Transverse colon (tissue), 4 donors: ENCODE data around the gene PLB1. TPM values are rescaled to one million over a fixed set of nuclear protein-coding genes. Genes with fewer than 3 reads are reported as not detected.

ENCODE experiments used
- DNase-seq: peaks from one replicate; pipeline ENCODE4 v3.0.0-alpha.2; 2019
- H3K27ac ChIP-seq, 4 donors: fragments of 200-600 bp; sonication (generic); 2 replicates each; pipeline ENCODE4 v1.5.1; 2016 to 2018; ENCODE audit warnings: inconsistent platforms in 4 of 4
- H3K27me3 ChIP-seq: fragments of 200-600 bp; sonication (generic); 2 replicates; pipeline ENCODE4 v1.5.1; 2017; ENCODE audit warnings: inconsistent platforms
- H3K36me3 ChIP-seq, 4 donors: fragments of 200-600 bp; sonication (generic); 2 replicates each; pipeline ENCODE4 v1.5.1; 2017 to 2019; ENCODE audit warnings: inconsistent platforms in 4 of 4
- H3K4me1 ChIP-seq, 4 donors: fragments of 200-600 bp; sonication (generic); 2 replicates each; pipeline ENCODE4 v1.5.1; 2017 to 2020; ENCODE audit warnings: inconsistent platforms in 4 of 4
- H3K4me3 ChIP-seq, 4 donors: fragments of 200-600 bp; sonication (generic); 1 replicate in 1 of 4; 2 replicates in 3 of 4; pipeline versions ENCODE4 v1.5.1 to v1.6.1; 2017 to 2019; ENCODE audit warnings: inconsistent platforms in 4 of 4
- H3K9me3 ChIP-seq, 2 donors: fragments of 200-600 bp; sonication (generic); 2 replicates each; pipeline ENCODE4 v1.5.1; 2017 to 2019; ENCODE audit warnings: inconsistent platforms in 2 of 2
- EP300 ChIP-seq: sonication (generic); formaldehyde crosslinking; IDR thresholded peaks from one replicate; pipeline ENCODE4 v1.6.1; 2017; ENCODE audit warnings: antibody characterized with exemption, low read depth
- POLR2A ChIP-seq: fragments of 450-650 bp; IDR thresholded peaks from one replicate; pipeline ENCODE4 v1.6.1; 2016; ENCODE audit warnings: antibody characterized with exemption, mild to moderate bottlenecking, moderate library complexity
- POLR2AphosphoS5 ChIP-seq, 3 donors: sonication (generic); formaldehyde crosslinking; IDR thresholded peaks; one replicate each; pipeline ENCODE4 v1.6.1; 2016; ENCODE audit warnings: antibody characterized with exemption in 3 of 3
- WGBS, 2 donors: methylation state at CpG; one replicate each; pipeline ENCODE4 v1.1.5; 2018; ENCODE audit warnings: low coverage in 1 of 2; 5-methylcytosine and 5-hydroxymethylcytosine counted together
- in situ Hi-C, 4 donors: fragments of 200-750 bp; cut with MboI; loops; one replicate each; pipeline versions ENCODE4 v1.15.0 to v1.15.1; 2017; ENCODE audit warnings: low sequenced_read_pairs in 3 of 4, low pct_ligation_motif_present in 1 of 4, low pct_unique_long_range_greater_than_20kb in 1 of 4
- intact Hi-C: fragments of 100-400 bp; cut with DNase I; formaldehyde crosslinking; loops from one replicate; pipeline ENCODE4 v1.15.1; 2023; ENCODE audit warnings: low total_unique reads
- small RNA-seq, 4 donors: library from RNA; depleted of rRNA; stranded (forward); fragments of <200 nt; gene quantifications; one replicate each; pipeline ENCODE3, GENCODE V24; 2016
- total RNA-seq, 4 donors: library from RNA; depleted of rRNA; stranded (reverse); fragments of >200 nt; gene quantifications; one replicate each; pipeline ENCODE4 v1.1.0, GENCODE V29; 2016
- TF ChIP-seq, protein P1 (sequence below), 5 experiments: fragments of 200-600 bp in 3 of 5; fragments of 450-650 bp in 2 of 5; sonication (generic) in 3 of 5; IDR thresholded peaks; 1 replicate in 2 of 5; 2 replicates in 3 of 5; pipeline ENCODE4 v1.5.1; 2016 to 2017; ENCODE audit warnings: antibody characterized with exemption in 5 of 5, inconsistent platforms in 3 of 5, mild to moderate bottlenecking in 2 of 5, moderate library complexity in 1 of 5

Gene PLB1
- total RNA-seq, 4 donors from 2014 or later: 0.20 to 4.2 (median 1.8) TPM

DNA sequence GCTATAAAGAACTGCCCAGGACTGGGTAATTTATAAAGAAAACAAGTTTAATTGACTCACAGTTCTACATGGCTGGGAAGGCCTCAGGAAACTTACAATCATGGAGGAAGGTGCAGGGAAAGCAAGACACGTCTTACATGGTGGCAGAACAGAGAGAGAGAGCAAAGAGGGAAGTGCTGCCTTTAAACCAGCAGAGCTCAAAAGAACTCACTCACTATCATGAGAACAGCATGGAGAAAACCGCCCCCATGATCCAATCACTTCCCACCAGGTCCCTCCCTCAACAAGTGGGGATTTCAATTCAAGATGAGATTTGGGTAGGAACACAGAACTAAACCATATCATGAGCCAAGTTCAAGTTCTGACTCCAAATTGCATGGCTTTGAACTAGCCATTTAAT, 193.0 kb downstream of the PLB1 start:
- DNase-seq: no peak
- H3K36me3 ChIP-seq: no peaks in the 10 kb centered on the region

DNA sequence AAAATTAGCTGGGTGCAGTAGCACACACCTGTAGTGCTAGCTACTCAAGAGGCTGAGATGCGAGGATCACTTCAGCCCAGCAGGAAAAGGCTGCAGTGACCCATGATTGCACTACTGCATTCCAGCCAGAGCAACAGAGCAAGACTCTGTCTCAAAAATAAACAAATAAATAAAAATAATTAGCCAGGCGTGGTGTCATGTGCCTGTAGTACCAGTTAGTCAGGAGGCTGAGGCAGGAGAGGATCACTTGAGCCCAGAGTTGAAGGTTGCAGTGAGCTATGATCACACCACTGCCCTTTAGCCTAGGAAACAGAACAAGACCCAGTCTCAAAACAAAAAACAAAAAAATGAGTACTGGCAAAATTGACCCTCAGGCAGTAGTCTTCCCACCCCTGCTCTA, 193.9 kb downstream of the PLB1 start:
- intact Hi-C loops: no loop called here
- Histone ChIP-seq H3K4me3 (no peak overlapping the region), H3K36me3 (no peaks in the 10 kb centered on the region), H3K27ac (no peak overlapping the region), H3K9me3 (no peaks in the 10 kb centered on the region), H3K4me1 (peaks cover 0 to 9% (median 1%) of the 10 kb centered on the region in 4 donors), H3K27me3 (no peaks in the 10 kb centered on the region)
- WGBS, 2 donors: 76 to 89% methylated on average over 2 of the region's 2 CpGs
- DNase-seq: no peak
- TF ChIP-seq EP300 (no peak), POLR2AphosphoS5 (IDR thresholded peaks at IDR 0.05) (no peak)
- TF ChIP-seq, protein P1, sequence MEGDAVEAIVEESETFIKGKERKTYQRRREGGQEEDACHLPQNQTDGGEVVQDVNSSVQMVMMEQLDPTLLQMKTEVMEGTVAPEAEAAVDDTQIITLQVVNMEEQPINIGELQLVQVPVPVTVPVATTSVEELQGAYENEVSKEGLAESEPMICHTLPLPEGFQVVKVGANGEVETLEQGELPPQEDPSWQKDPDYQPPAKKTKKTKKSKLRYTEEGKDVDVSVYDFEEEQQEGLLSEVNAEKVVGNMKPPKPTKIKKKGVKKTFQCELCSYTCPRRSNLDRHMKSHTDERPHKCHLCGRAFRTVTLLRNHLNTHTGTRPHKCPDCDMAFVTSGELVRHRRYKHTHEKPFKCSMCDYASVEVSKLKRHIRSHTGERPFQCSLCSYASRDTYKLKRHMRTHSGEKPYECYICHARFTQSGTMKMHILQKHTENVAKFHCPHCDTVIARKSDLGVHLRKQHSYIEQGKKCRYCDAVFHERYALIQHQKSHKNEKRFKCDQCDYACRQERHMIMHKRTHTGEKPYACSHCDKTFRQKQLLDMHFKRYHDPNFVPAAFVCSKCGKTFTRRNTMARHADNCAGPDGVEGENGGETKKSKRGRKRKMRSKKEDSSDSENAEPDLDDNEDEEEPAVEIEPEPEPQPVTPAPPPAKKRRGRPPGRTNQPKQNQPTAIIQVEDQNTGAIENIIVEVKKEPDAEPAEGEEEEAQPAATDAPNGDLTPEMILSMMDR (IDR thresholded peaks at IDR 0.05): no peak
- in situ Hi-C loops: no loop called here

More for the DNA sequence above, 193.0 kb downstream of the PLB1 start:
- H3K27ac ChIP-seq: no peak overlapping the region
- intact Hi-C loops: no loop called here
- WGBS, 2 donors: 74 to 79% methylated on average over 2 of the region's 2 CpGs
- H3K4me3 ChIP-seq: no peak overlapping the region
- H3K27me3 ChIP-seq: no peaks in the 10 kb centered on the region
- peaks cover 0 to 11% (median 1%) of the 10 kb centered on the region in 4 donors for H3K4me1 ChIP-seq
- in situ Hi-C loops: no loop called here
- TF ChIP-seq POLR2A: no peak
- TF ChIP-seq POLR2AphosphoS5 (IDR thresholded peaks at IDR 0.05): no peak
- TF ChIP-seq, protein P1 (IDR thresholded peaks at IDR 0.05): no peak
- no peak for TF ChIP-seq EP300
- no peaks in the 10 kb centered on the region for H3K9me3 ChIP-seq

DNA sequence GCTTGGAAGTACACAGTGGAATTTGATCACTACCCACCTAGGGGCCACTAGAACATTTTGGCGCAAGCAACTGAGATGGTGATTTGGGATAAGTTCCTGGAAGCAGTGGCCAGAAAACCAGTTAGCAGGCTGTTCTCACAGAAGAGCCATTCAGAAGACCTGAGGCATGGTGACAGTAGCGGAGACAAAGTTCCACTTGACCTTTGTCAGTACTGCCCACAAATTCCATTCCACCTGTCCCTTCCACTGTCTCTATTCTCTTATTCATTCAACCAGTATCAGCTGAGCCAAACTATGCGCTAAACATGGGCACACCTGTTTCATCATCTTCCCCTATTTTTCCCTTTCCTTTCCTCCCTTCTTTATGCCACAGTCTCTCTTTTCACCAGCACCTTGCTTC, 196.6 kb downstream of the PLB1 start:
- H3K4me3 ChIP-seq: no peak overlapping the region
- no peaks in the 10 kb centered on the region for H3K36me3 ChIP-seq
- no peak for DNase-seq
- H3K4me1 ChIP-seq: peaks cover 0 to 14% (median 3%) of the 10 kb centered on the region in 4 donors
- no peak overlapping the region for H3K27ac ChIP-seq
- no peaks in the 10 kb centered on the region for H3K27me3 ChIP-seq
- H3K9me3 ChIP-seq: no peaks in the 10 kb centered on the region
- TF ChIP-seq, protein P1 (IDR thresholded peaks at IDR 0.05): no peak
- TF ChIP-seq EP300: no peak
- no peak for TF ChIP-seq POLR2AphosphoS5 (IDR thresholded peaks at IDR 0.05)
- no peak for TF ChIP-seq POLR2A
- 89 to 94% methylated on average over 1 to 3 of the region's 3 CpGs for WGBS, 2 donors
- intact Hi-C loops (no loop called here), in situ Hi-C loops (no loop called here)

DNA sequence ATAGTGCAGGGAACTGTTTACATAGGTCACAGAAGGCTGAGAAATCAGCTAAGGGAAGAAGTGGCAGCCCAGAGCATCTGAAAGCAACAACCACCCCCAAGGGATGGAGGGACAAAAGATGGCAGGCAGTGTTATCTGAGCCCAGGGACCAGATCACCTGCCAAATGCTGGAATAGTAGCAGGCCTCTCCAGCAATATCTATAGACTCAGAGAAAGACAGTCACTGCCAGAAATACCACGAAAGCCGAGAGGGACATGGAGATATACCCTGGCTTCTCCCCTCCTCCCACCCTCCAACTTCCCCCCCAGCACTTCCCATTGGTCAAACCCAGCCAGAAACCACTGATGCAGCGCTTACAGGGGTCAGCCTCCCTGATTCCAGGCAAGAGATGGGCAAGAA, 197.4 kb downstream of the PLB1 start:
- no peak for TF ChIP-seq EP300
- TF ChIP-seq POLR2AphosphoS5 (IDR thresholded peaks at IDR 0.05): no peak
- TF ChIP-seq, protein P1 (IDR thresholded peaks at IDR 0.05): no peak
- no peak for TF ChIP-seq POLR2A
- DNase-seq: no peak
- Histone ChIP-seq H3K4me1 (peaks cover 0 to 14% (median 3%) of the 10 kb centered on the region in 4 donors), H3K36me3 (no peaks in the 10 kb centered on the region), H3K9me3 (no peaks in the 10 kb centered on the region), H3K27ac (no peak overlapping the region), H3K27me3 (no peaks in the 10 kb centered on the region), H3K4me3 (no peak overlapping the region)
- in situ Hi-C loops (no loop called here), intact Hi-C loops (no loop called here)
- 98% methylated on average over 3 of the region's 3 CpGs; no CpG with 5 or more reads in 1 of the 2 donors for WGBS, 2 donors

Small RNAs within 50 kb of the gene (small RNA-seq; reads per million reads assigned to genes)
- 0 reads per million in 4 donors for gene RNA5SP89
- 0 reads per million in 4 donors for gene SNRPGP7

Other genes with a start within 250 kb of the PLB1 start
- gene FOSL2, start 103.2 kb upstream of the PLB1 start, total RNA-seq: 100 to 1,000 TPM; 135 to 358 (median 233) TPM